ENCODE measurements around the gene ZDHHC4.

ZDHHC4 gene

GRCh38 chr7:6589829-6590644 is 12.8 kb downstream of the ZDHHC4 start, which contains the start of gene INTS15 (continued):
- TF ChIP-seq TSHZ1 (tag by site-specific recombination; IDR thresholded peaks at IDR 0.05; ENCODE audit: borderline replicate concordance) (no peak), ZEB2 (tag by site-specific recombination; IDR thresholded peaks at IDR 0.05) (peak; percentile 42; the same call in 1 of the 2 replicates), ZNF18 (tag by site-specific recombination; IDR thresholded peaks at IDR 0.05) (no peak), ZNF830 (tag by site-specific recombination; IDR thresholded peaks at IDR 0.05; ENCODE audit: low read depth) (no peak), ZNF785 (tag by site-specific recombination; IDR thresholded peaks at IDR 0.05) (no peak), ZNF146 (tag by site-specific recombination; IDR thresholded peaks at IDR 0.05) (peak; percentile 4; the same call in 1 of the 2 replicates), ZNF324 (tag by site-specific recombination; IDR thresholded peaks at IDR 0.05) (no peak), ZNF560 (tag by site-specific recombination; IDR thresholded peaks at IDR 0.05; ENCODE audit: borderline replicate concordance) (no peak), ZNF140 (tag by site-specific recombination; IDR thresholded peaks at IDR 0.05) (no peak), ZNF23 (tag by site-specific recombination; IDR thresholded peaks at IDR 0.05; ENCODE audit: borderline replicate concordance) (no peak), ZNF664 (tag by site-specific recombination; IDR thresholded peaks at IDR 0.05) (no peak), ZNF302 (tag by site-specific recombination; IDR thresholded peaks at IDR 0.05; ENCODE audit: low read depth) (no peak), KLF8 (tag by site-specific recombination; IDR thresholded peaks at IDR 0.05) (no peak), ZSCAN16 (tag by site-specific recombination; IDR thresholded peaks at IDR 0.05) (no peak), ZNF169 (tag by site-specific recombination; IDR thresholded peaks at IDR 0.05) (no peak), ZNF768 (tag by site-specific recombination; IDR thresholded peaks at IDR 0.05) (no peak), KLF10 (tag by site-specific recombination; IDR thresholded peaks at IDR 0.05) (peak; percentile 19; the same call in 1 of the 2 replicates), ATF2 (tag by site-specific recombination; IDR thresholded peaks at IDR 0.05; ENCODE audit: low read depth) (no peak), ZNF600 (tag by site-specific recombination; IDR thresholded peaks at IDR 0.05) (peak; percentile 38; the same call in 1 of the 2 replicates), ZNF221 (tag by site-specific recombination; IDR thresholded peaks at IDR 0.05; ENCODE audit: borderline replicate concordance) (no peak), ZIC2 (tag by site-specific recombination; IDR thresholded peaks at IDR 0.05) (no peak)
- TF ChIP-seq, protein P1, sequence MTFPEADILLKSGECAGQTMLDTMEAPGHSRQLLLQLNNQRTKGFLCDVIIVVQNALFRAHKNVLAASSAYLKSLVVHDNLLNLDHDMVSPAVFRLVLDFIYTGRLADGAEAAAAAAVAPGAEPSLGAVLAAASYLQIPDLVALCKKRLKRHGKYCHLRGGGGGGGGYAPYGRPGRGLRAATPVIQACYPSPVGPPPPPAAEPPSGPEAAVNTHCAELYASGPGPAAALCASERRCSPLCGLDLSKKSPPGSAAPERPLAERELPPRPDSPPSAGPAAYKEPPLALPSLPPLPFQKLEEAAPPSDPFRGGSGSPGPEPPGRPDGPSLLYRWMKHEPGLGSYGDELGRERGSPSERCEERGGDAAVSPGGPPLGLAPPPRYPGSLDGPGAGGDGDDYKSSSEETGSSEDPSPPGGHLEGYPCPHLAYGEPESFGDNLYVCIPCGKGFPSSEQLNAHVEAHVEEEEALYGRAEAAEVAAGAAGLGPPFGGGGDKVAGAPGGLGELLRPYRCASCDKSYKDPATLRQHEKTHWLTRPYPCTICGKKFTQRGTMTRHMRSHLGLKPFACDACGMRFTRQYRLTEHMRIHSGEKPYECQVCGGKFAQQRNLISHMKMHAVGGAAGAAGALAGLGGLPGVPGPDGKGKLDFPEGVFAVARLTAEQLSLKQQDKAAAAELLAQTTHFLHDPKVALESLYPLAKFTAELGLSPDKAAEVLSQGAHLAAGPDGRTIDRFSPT (tag by site-specific recombination; IDR thresholded peaks at IDR 0.05): no peak
- TF ChIP-seq, protein P2, sequence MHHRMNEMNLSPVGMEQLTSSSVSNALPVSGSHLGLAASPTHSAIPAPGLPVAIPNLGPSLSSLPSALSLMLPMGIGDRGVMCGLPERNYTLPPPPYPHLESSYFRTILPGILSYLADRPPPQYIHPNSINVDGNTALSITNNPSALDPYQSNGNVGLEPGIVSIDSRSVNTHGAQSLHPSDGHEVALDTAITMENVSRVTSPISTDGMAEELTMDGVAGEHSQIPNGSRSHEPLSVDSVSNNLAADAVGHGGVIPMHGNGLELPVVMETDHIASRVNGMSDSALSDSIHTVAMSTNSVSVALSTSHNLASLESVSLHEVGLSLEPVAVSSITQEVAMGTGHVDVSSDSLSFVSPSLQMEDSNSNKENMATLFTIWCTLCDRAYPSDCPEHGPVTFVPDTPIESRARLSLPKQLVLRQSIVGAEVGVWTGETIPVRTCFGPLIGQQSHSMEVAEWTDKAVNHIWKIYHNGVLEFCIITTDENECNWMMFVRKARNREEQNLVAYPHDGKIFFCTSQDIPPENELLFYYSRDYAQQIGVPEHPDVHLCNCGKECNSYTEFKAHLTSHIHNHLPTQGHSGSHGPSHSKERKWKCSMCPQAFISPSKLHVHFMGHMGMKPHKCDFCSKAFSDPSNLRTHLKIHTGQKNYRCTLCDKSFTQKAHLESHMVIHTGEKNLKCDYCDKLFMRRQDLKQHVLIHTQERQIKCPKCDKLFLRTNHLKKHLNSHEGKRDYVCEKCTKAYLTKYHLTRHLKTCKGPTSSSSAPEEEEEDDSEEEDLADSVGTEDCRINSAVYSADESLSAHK (tag by site-specific recombination; IDR thresholded peaks at IDR 0.05): no peak
- TF ChIP-seq, protein P3, sequence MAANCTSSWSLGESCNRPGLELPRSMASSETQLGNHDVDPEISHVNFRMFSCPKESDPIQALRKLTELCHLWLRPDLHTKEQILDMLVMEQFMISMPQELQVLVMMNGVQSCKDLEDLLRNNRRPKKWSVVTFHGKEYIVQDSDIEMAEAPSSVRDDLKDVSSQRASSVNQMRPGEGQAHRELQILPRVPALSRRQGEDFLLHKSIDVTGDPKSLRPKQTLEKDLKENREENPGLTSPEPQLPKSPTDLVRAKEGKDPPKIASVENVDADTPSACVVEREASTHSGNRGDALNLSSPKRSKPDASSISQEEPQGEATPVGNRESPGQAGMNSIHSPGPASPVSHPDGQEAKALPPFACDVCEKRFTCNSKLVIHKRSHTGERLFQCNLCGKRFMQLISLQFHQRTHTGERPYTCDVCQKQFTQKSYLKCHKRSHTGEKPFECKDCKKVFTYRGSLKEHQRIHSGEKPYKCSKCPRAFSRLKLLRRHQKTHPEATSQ (tag by site-specific recombination; IDR thresholded peaks at IDR 0.05): no peak
- TF ChIP-seq, protein P4, sequence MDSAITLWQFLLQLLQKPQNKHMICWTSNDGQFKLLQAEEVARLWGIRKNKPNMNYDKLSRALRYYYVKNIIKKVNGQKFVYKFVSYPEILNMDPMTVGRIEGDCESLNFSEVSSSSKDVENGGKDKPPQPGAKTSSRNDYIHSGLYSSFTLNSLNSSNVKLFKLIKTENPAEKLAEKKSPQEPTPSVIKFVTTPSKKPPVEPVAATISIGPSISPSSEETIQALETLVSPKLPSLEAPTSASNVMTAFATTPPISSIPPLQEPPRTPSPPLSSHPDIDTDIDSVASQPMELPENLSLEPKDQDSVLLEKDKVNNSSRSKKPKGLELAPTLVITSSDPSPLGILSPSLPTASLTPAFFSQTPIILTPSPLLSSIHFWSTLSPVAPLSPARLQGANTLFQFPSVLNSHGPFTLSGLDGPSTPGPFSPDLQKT (IDR thresholded peaks at IDR 0.05; ENCODE audit: borderline replicate concordance, low read depth, low read length): peak; percentile 37; the same call in 1 of the 2 replicates

Measured in HEK293 (cell line).